Measurements from ENCODE around the gene C3orf70.

C3orf70 gene

DNA sequence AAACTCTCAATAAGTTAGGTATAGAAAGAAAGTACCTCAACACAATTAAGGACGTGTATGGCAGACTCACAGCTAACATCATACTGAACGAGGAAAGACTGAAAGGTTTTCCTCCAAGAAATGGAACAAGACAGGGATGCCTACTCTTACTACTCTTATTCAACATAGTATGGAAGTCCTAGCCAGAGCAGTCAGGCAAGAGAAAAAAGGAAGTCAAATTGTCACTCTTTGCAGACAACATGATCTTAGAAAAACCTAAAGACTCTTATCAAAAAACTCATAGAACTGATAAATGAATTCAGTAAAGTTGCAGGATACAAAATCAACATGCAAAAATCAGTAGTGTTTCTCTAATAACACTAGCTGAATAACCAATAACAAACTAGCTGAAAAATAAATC, 96.0 kb downstream of the C3orf70 start:
- Histone ChIP-seq H3K27me3 (ENCODE audit: insufficient read depth, low read length, poor library complexity) (no peaks in the 10 kb centered on the region), H3K79me1 (ENCODE audit: low read length) (no peaks in the 10 kb centered on the region), H3K56ac (ENCODE audit: low read length) (no peak overlapping the region), H3K4ac (ENCODE audit: low read depth, low read length) (no peak overlapping the region), H4K8ac (ENCODE audit: low read depth, low read length) (no peak overlapping the region), H3K18ac (ENCODE audit: low read length) (no peak overlapping the region), H3K4me3 (ENCODE audit: low read length) (no peak overlapping the region), H2BK120ac (ENCODE audit: low read depth, low read length) (no peak overlapping the region), H3K4me2 (ENCODE audit: low read length) (no peak overlapping the region), H3K27ac (ENCODE audit: low read depth, low read length) (no peak overlapping the region), H3K79me2 (ENCODE audit: control insufficient read depth, insufficient read depth, low read length) (no peaks in the 10 kb centered on the region), H2BK15ac (replicated peaks; ENCODE audit: low read depth) (no peak overlapping the region), H3K9ac (ENCODE audit: low read length) (no peak overlapping the region), H2AK5ac (ENCODE audit: low read length) (no peak overlapping the region), H3K4me1 (ENCODE audit: control insufficient read depth, low read depth, low read length) (no peaks in the 10 kb centered on the region), H2BK5ac (ENCODE audit: low read length) (no peak overlapping the region), H4K5ac (ENCODE audit: low read length) (no peak overlapping the region), H3K23ac (ENCODE audit: low read length) (no peak overlapping the region), H3K36me3 (ENCODE audit: control insufficient read depth, insufficient read depth, low read length) (no peaks in the 10 kb centered on the region)
- no CpG with 5 or more reads among the region's 2 CpGs for WGBS (ENCODE audit: extremely low coverage, insufficient coverage, low lambda C conversion rate)
- no peak for DNase-seq

- peak; percentile 37 for DNase-seq
- H3K9ac ChIP-seq (ENCODE audit: low read length) = no peak overlapping the region
- H3K4ac ChIP-seq (ENCODE audit: low read depth, low read length) = no peak overlapping the region
- H3K27me3 ChIP-seq (ENCODE audit: insufficient read depth, low read length, poor library complexity) = no peaks in the 10 kb centered on the region
- H2AK5ac ChIP-seq (ENCODE audit: low read length) = no peak overlapping the region
- WGBS (ENCODE audit: extremely low coverage, insufficient coverage, low lambda C conversion rate) = no CpG with 5 or more reads among the region's 6 CpGs
- no peak overlapping the region for H3K23ac ChIP-seq (ENCODE audit: low read length)
- H3K27ac ChIP-seq (ENCODE audit: low read depth, low read length) = no peak overlapping the region
- no peaks in the 10 kb centered on the region for H3K79me1 ChIP-seq (ENCODE audit: low read length)
- no peak overlapping the region for H4K5ac ChIP-seq (ENCODE audit: low read length)
- H4K8ac ChIP-seq (ENCODE audit: low read depth, low read length) = no peak overlapping the region
- H2BK5ac ChIP-seq (ENCODE audit: low read length) = no peak overlapping the region
- H3K18ac ChIP-seq (ENCODE audit: low read length) = no peak overlapping the region
- H3K36me3 ChIP-seq (ENCODE audit: control insufficient read depth, insufficient read depth, low read length) = no peaks in the 10 kb centered on the region
- no peak overlapping the region for H3K4me3 ChIP-seq (ENCODE audit: low read length)
- H3K79me2 ChIP-seq (ENCODE audit: control insufficient read depth, insufficient read depth, low read length) = no peaks in the 10 kb centered on the region
- no peak overlapping the region for H2BK15ac ChIP-seq (replicated peaks; ENCODE audit: low read depth)
- H2BK120ac ChIP-seq (ENCODE audit: low read depth, low read length) = no peak overlapping the region
- no peak overlapping the region for H3K56ac ChIP-seq (ENCODE audit: low read length)
- H3K4me1 ChIP-seq (ENCODE audit: control insufficient read depth, low read depth, low read length) = no peaks in the 10 kb centered on the region
- no peak overlapping the region for H3K4me2 ChIP-seq (ENCODE audit: low read length)
Observed at GRCh38 chr3:185052631-185053030, 100.2 kb downstream of the C3orf70 start.

GRCh38 chr3:185051801-185052200, 101.1 kb downstream of the C3orf70 start:
- no peak overlapping the region for H2BK15ac ChIP-seq (replicated peaks; ENCODE audit: low read depth)
- no peak overlapping the region for H3K4me2 ChIP-seq (ENCODE audit: low read length)
- H3K79me1 ChIP-seq (ENCODE audit: low read length) = no peaks in the 10 kb centered on the region
- H3K79me2 ChIP-seq (ENCODE audit: control insufficient read depth, insufficient read depth, low read length) = no peaks in the 10 kb centered on the region
- no peaks in the 10 kb centered on the region for H3K27me3 ChIP-seq (ENCODE audit: insufficient read depth, low read length, poor library complexity)
- no peak overlapping the region for H2AK5ac ChIP-seq (ENCODE audit: low read length)
- H2BK5ac ChIP-seq (ENCODE audit: low read length) = no peak overlapping the region
- H4K5ac ChIP-seq (ENCODE audit: low read length) = no peak overlapping the region
- no peak overlapping the region for H3K18ac ChIP-seq (ENCODE audit: low read length)
- H3K23ac ChIP-seq (ENCODE audit: low read length) = no peak overlapping the region
- H4K8ac ChIP-seq (ENCODE audit: low read depth, low read length) = no peak overlapping the region
- no peak overlapping the region for H3K4ac ChIP-seq (ENCODE audit: low read depth, low read length)
- no peaks in the 10 kb centered on the region for H3K4me1 ChIP-seq (ENCODE audit: control insufficient read depth, low read depth, low read length)
- no CpG with 5 or more reads among the region's 8 CpGs for WGBS (ENCODE audit: extremely low coverage, insufficient coverage, low lambda C conversion rate)
- no peak for DNase-seq
- no peak overlapping the region for H2BK120ac ChIP-seq (ENCODE audit: low read depth, low read length)
- no peak overlapping the region for H3K4me3 ChIP-seq (ENCODE audit: low read length)
- H3K27ac ChIP-seq (ENCODE audit: low read depth, low read length) = no peak overlapping the region
- no peaks in the 10 kb centered on the region for H3K36me3 ChIP-seq (ENCODE audit: control insufficient read depth, insufficient read depth, low read length)
- no peak overlapping the region for H3K9ac ChIP-seq (ENCODE audit: low read length)
- no peak overlapping the region for H3K56ac ChIP-seq (ENCODE audit: low read length)

GRCh38 chr3:185049710-185050109, 103.2 kb downstream of the C3orf70 start:
- Histone ChIP-seq H3K4me2 (ENCODE audit: low read length) (no peak overlapping the region), H3K9ac (ENCODE audit: low read length) (no peak overlapping the region), H2AK5ac (ENCODE audit: low read length) (no peak overlapping the region), H4K5ac (ENCODE audit: low read length) (no peak overlapping the region), H3K23ac (ENCODE audit: low read length) (no peak overlapping the region), H3K36me3 (ENCODE audit: control insufficient read depth, insufficient read depth, low read length) (no peaks in the 10 kb centered on the region), H3K4me1 (ENCODE audit: control insufficient read depth, low read depth, low read length) (no peaks in the 10 kb centered on the region), H3K79me1 (ENCODE audit: low read length) (no peaks in the 10 kb centered on the region), H3K56ac (ENCODE audit: low read length) (no peak overlapping the region), H3K27me3 (ENCODE audit: insufficient read depth, low read length, poor library complexity) (no peaks in the 10 kb centered on the region), H3K79me2 (ENCODE audit: control insufficient read depth, insufficient read depth, low read length) (no peaks in the 10 kb centered on the region), H2BK120ac (ENCODE audit: low read depth, low read length) (no peak overlapping the region), H3K18ac (ENCODE audit: low read length) (no peak overlapping the region), H3K27ac (ENCODE audit: low read depth, low read length) (no peak overlapping the region), H4K8ac (ENCODE audit: low read depth, low read length) (no peak overlapping the region), H3K4ac (ENCODE audit: low read depth, low read length) (no peak overlapping the region), H2BK15ac (replicated peaks; ENCODE audit: low read depth) (no peak overlapping the region), H3K4me3 (ENCODE audit: low read length) (no peak overlapping the region), H2BK5ac (ENCODE audit: low read length) (no peak overlapping the region)
- no CpG with 5 or more reads among the region's 4 CpGs for WGBS (ENCODE audit: extremely low coverage, insufficient coverage, low lambda C conversion rate)
- DNase-seq = peak; percentile 48

GRCh38 chr3:185046603-185047002, 106.3 kb downstream of the C3orf70 start:
- Histone ChIP-seq H3K4me2 (ENCODE audit: low read length) (no peak overlapping the region), H2BK120ac (ENCODE audit: low read depth, low read length) (no peak overlapping the region), H3K79me2 (ENCODE audit: control insufficient read depth, insufficient read depth, low read length) (no peaks in the 10 kb centered on the region), H3K18ac (ENCODE audit: low read length) (no peak overlapping the region), H3K27me3 (ENCODE audit: insufficient read depth, low read length, poor library complexity) (no peaks in the 10 kb centered on the region), H2AK5ac (ENCODE audit: low read length) (no peak overlapping the region), H2BK5ac (ENCODE audit: low read length) (no peak overlapping the region), H3K23ac (ENCODE audit: low read length) (no peak overlapping the region), H2BK15ac (replicated peaks; ENCODE audit: low read depth) (no peak overlapping the region), H3K36me3 (ENCODE audit: control insufficient read depth, insufficient read depth, low read length) (no peaks in the 10 kb centered on the region), H4K8ac (ENCODE audit: low read depth, low read length) (no peak overlapping the region), H3K79me1 (ENCODE audit: low read length) (no peaks in the 10 kb centered on the region), H3K56ac (ENCODE audit: low read length) (no peak overlapping the region), H4K5ac (ENCODE audit: low read length) (no peak overlapping the region), H3K4me3 (ENCODE audit: low read length) (no peak overlapping the region), H3K4ac (ENCODE audit: low read depth, low read length) (no peak overlapping the region), H3K9ac (ENCODE audit: low read length) (no peak overlapping the region), H3K27ac (ENCODE audit: low read depth, low read length) (no peak overlapping the region), H3K4me1 (ENCODE audit: control insufficient read depth, low read depth, low read length) (no peaks in the 10 kb centered on the region)
- no CpG with 5 or more reads among the region's 4 CpGs for WGBS (ENCODE audit: extremely low coverage, insufficient coverage, low lambda C conversion rate)
- DNase-seq = no peak

GRCh38 chr3:185046164-185046515, 106.7 kb downstream of the C3orf70 start:
- Histone ChIP-seq H3K79me2 (ENCODE audit: control insufficient read depth, insufficient read depth, low read length) (no peaks in the 10 kb centered on the region), H3K27ac (ENCODE audit: low read depth, low read length) (no peak overlapping the region), H2BK15ac (replicated peaks; ENCODE audit: low read depth) (no peak overlapping the region), H3K4me2 (ENCODE audit: low read length) (no peak overlapping the region), H3K18ac (ENCODE audit: low read length) (no peak overlapping the region), H3K27me3 (ENCODE audit: insufficient read depth, low read length, poor library complexity) (no peaks in the 10 kb centered on the region), H2AK5ac (ENCODE audit: low read length) (no peak overlapping the region), H3K4ac (ENCODE audit: low read depth, low read length) (no peak overlapping the region), H4K5ac (ENCODE audit: low read length) (no peak overlapping the region), H3K4me1 (ENCODE audit: control insufficient read depth, low read depth, low read length) (no peaks in the 10 kb centered on the region), H2BK120ac (ENCODE audit: low read depth, low read length) (no peak overlapping the region), H4K8ac (ENCODE audit: low read depth, low read length) (no peak overlapping the region), H2BK5ac (ENCODE audit: low read length) (no peak overlapping the region), H3K79me1 (ENCODE audit: low read length) (no peaks in the 10 kb centered on the region), H3K36me3 (ENCODE audit: control insufficient read depth, insufficient read depth, low read length) (no peaks in the 10 kb centered on the region), H3K9ac (ENCODE audit: low read length) (no peak overlapping the region), H3K56ac (ENCODE audit: low read length) (no peak overlapping the region), H3K23ac (ENCODE audit: low read length) (no peak overlapping the region), H3K4me3 (ENCODE audit: low read length) (no peak overlapping the region)
- DNase-seq = no peak
- WGBS (ENCODE audit: extremely low coverage, insufficient coverage, low lambda C conversion rate) = no CpG with 5 or more reads among the region's 1 CpG

All from mesendoderm (in vitro differentiated cells).